PFSK-1 (cell line): ENCODE measurements around the gene KRTAP10-10.

ENCODE experiments used
- SIN3A ChIP-seq: IDR thresholded peaks from 2 replicates; pipeline ENCODE4 v1.6.1; 2012; ENCODE audit warnings: mild to moderate bottlenecking, low read length, moderate library complexity, borderline replicate concordance; ENCODE audit not compliant: insufficient read depth
- TAF1 ChIP-seq: IDR thresholded peaks from 2 replicates; pipeline ENCODE4 v1.6.1; 2012; ENCODE audit warnings: low read length, control low read depth, borderline replicate concordance; ENCODE audit not compliant: insufficient read depth
- TF ChIP-seq, protein P1 (sequence below), 2 experiments: IDR thresholded peaks; 2 replicates each; pipeline versions ENCODE4 v1.6.1 to v1.8.0; 2011 to 2012; ENCODE audit warnings: low read depth in 2 of 2, low read length in 2 of 2, control low read depth in 1 of 2, inconsistent platforms in 1 of 2, mild to moderate bottlenecking in 1 of 2, moderate library complexity in 1 of 2; ENCODE audit not compliant: insufficient read depth in 1 of 2

DNA sequence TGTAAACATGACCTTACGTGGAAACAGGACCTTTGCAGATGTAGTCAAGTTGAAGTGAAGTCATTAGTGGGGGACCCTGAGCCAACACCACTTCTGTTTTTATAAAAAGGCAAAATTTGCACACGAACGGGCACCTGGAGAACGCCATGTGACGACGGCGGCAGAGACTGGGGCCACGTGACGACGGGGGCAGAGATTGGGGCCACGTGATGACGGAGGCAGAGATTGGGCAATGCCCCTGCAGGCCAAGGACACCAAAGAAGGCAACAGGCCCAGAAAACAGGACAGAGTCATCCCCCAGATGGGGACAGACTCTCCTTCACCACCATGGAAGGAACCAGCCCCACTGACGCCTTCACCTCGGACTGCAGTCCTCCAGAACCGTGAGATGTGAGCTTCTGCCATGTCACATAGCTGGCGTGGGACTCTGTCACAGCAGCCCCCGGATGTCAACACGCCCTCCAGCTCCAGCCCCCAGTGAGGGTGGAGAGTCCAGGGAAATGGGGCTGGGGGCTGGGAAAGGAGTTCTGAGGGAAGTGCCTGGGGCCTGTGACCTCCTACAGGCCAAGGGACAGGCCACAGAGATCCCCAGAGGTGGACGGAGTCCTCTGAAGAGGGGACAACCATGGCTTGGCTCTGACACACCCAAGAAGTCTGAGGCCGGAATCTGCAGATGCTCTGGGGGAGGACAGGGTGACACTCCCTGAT, 13.3 kb downstream of the KRTAP10-10 start:
- TF ChIP-seq TAF1: no peak
- TF ChIP-seq, protein P1, sequence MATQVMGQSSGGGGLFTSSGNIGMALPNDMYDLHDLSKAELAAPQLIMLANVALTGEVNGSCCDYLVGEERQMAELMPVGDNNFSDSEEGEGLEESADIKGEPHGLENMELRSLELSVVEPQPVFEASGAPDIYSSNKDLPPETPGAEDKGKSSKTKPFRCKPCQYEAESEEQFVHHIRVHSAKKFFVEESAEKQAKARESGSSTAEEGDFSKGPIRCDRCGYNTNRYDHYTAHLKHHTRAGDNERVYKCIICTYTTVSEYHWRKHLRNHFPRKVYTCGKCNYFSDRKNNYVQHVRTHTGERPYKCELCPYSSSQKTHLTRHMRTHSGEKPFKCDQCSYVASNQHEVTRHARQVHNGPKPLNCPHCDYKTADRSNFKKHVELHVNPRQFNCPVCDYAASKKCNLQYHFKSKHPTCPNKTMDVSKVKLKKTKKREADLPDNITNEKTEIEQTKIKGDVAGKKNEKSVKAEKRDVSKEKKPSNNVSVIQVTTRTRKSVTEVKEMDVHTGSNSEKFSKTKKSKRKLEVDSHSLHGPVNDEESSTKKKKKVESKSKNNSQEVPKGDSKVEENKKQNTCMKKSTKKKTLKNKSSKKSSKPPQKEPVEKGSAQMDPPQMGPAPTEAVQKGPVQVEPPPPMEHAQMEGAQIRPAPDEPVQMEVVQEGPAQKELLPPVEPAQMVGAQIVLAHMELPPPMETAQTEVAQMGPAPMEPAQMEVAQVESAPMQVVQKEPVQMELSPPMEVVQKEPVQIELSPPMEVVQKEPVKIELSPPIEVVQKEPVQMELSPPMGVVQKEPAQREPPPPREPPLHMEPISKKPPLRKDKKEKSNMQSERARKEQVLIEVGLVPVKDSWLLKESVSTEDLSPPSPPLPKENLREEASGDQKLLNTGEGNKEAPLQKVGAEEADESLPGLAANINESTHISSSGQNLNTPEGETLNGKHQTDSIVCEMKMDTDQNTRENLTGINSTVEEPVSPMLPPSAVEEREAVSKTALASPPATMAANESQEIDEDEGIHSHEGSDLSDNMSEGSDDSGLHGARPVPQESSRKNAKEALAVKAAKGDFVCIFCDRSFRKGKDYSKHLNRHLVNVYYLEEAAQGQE (IDR thresholded peaks at IDR 0.05; ENCODE audit: insufficient read depth in 1 of 2, low read depth in 2 of 2, low read length in 2 of 2): no peak
- TF ChIP-seq SIN3A: no peak
